Stomach (tissue), 9 donors: ENCODE measurements around the gene EFCC1. TPM values are rescaled to one million over a fixed set of nuclear protein-coding genes. Genes with fewer than 3 reads are reported as not detected.

Source experiments
- DNase-seq, 2 donors: peaks; one replicate each; pipeline versions ENCODE4 v3.0.0 to v3.0.0-alpha.2; 2013 to 2019
- H3K27ac ChIP-seq, 5 donors: fragments of 200-600 bp in 4 of 5; sonication (generic) in 4 of 5; one replicate each; pipeline ENCODE4 v1.5.1; 2013 to 2019; ENCODE audit warnings: mild to moderate bottlenecking in 1 of 5, moderate library complexity in 1 of 5
- H3K27me3 ChIP-seq, 3 donors: fragments of 200-600 bp; sonication (generic); one replicate each; pipeline ENCODE4 v1.5.1; 2017 to 2019; ENCODE audit warnings: mixed run types in 1 of 3
- H3K36me3 ChIP-seq, 4 donors: fragments of 200-600 bp; sonication (generic); 1 replicate in 3 of 4; 2 replicates in 1 of 4; pipeline ENCODE4 v1.5.1; 2016 to 2019
- H3K4me1 ChIP-seq, 4 donors: fragments of 200-600 bp; sonication (generic); one replicate each; pipeline ENCODE4 v1.5.1; 2016 to 2019
- H3K4me3 ChIP-seq, 4 donors: fragments of 200-600 bp; sonication (generic) in 3 of 4; one replicate each; pipeline ENCODE4 v1.5.1; 2016 to 2019; ENCODE audit warnings: mild to moderate bottlenecking in 1 of 4
- H3K9me3 ChIP-seq, 4 donors: fragments of 200-600 bp; sonication (generic); one replicate each; pipeline ENCODE4 v1.5.1; 2016 to 2019
- CTCF ChIP-seq, 7 experiments: fragments of 450-650 bp in 4 of 7; fragments of 200-600 bp in 3 of 7; sonication (generic) in 3 of 7; IDR thresholded peaks; one replicate each; pipeline ENCODE4 v1.5.1; 2016 to 2019; ENCODE audit warnings: antibody characterized with exemption in 7 of 7, control low read depth in 2 of 7, mild to moderate bottlenecking in 1 of 7
- EP300 ChIP-seq: sonication (generic); formaldehyde crosslinking; IDR thresholded peaks from one replicate; pipeline ENCODE4 v1.6.1; 2017; ENCODE audit warnings: antibody characterized with exemption
- POLR2A ChIP-seq, 4 donors: fragments of 450-650 bp; IDR thresholded peaks; one replicate each; pipeline ENCODE4 v1.6.1; 2016; ENCODE audit warnings: antibody characterized with exemption in 4 of 4, control low read depth in 2 of 4, mild to moderate bottlenecking in 1 of 4, moderate library complexity in 1 of 4
- POLR2AphosphoS5 ChIP-seq, 3 donors: sonication (generic); formaldehyde crosslinking; IDR thresholded peaks; one replicate each; pipeline ENCODE4 v1.6.1; 2016; ENCODE audit warnings: antibody characterized with exemption in 3 of 3
- WGBS, 5 donors: extraction: QIAGEN DNeasy Blood & Tissue Kit in 3 of 5; methylation state at CpG; one replicate each; pipeline versions ENCODE4 v1.1.5 to v1.1.7; 2013 to 2018; 5-methylcytosine and 5-hydroxymethylcytosine counted together
- intact Hi-C: fragments of 100-400 bp; cut with DNase I; formaldehyde crosslinking; loops from one replicate; pipeline ENCODE4 v1.15.1; 2023; ENCODE audit warnings: low total_unique reads
- polyA plus RNA-seq, 3 donors: library from polyadenylated mRNA; stranded (reverse); fragments of 200-250 nt; gene quantifications; one replicate each; pipeline ENCODE4 v1.2.3, GENCODE V29; 2013
- total RNA-seq, 5 donors: library from RNA; depleted of rRNA; stranded (reverse); fragments of >200 nt; gene quantifications; one replicate each; pipeline versions ENCODE4 v1.1.0 to v1.2.3, GENCODE V29; 2014 to 2016
- donor health status: healthy with polysubstance abuse.
- donor health status: Bipolar disorder and iron deficiency.
- donor health status: healthy.

Gene EFCC1
- total and polyA plus RNA-seq, 8 donors: 1.0 to 13.9 (median 9.2) TPM

GRCh38 chr3:128988286-128988685, 12.8 kb upstream of the EFCC1 start:
- no peaks in the 10 kb centered on the region for H3K9me3 ChIP-seq
- peaks cover 2 to 6% (median 5%) of the 10 kb centered on the region in 4 donors for H3K4me1 ChIP-seq
- H3K27ac ChIP-seq: no peak overlapping the region
- no peak overlapping the region for H3K4me3 ChIP-seq
- H3K36me3 ChIP-seq: no peaks in the 10 kb centered on the region
- DNase-seq: no peak
- H3K27me3 ChIP-seq: no peaks in the 10 kb centered on the region
- WGBS, 5 donors: 88 to 92% (median 91%) methylated on average over 8 of the region's 8 CpGs
- intact Hi-C loops: no loop called here
- TF ChIP-seq CTCF (IDR thresholded peaks at IDR 0.05): no peak
- no peak for TF ChIP-seq POLR2A (IDR thresholded peaks at IDR 0.05)
- TF ChIP-seq EP300: no peak
- no peak for TF ChIP-seq POLR2AphosphoS5 (IDR thresholded peaks at IDR 0.05)

GRCh38 chr3:128991355-128991895, 9.7 kb upstream of the EFCC1 start:
- TF ChIP-seq EP300 (no peak), CTCF (IDR thresholded peaks at IDR 0.05) (no peak), POLR2AphosphoS5 (IDR thresholded peaks at IDR 0.05) (no peak), POLR2A (IDR thresholded peaks at IDR 0.05) (no peak)
- Histone ChIP-seq H3K36me3 (no peaks in the 10 kb centered on the region), H3K27ac (peak overlapping the region in 1 of 5 donors; percentile 56), H3K27me3 (no peaks in the 10 kb centered on the region), H3K9me3 (no peaks in the 10 kb centered on the region), H3K4me3 (no peak overlapping the region), H3K4me1 (peaks cover 13 to 22% (median 20%) of the 10 kb centered on the region in 4 donors)
- 89 to 96% (median 92%) methylated on average over 18 of the region's 18 CpGs for WGBS, 5 donors
- no peak for DNase-seq
- intact Hi-C loops: no loop called here

GRCh38 chr3:128992926-128993460, 8.1 kb upstream of the EFCC1 start:
- WGBS, 5 donors: 32 to 52% (median 48%) methylated on average over 13 to 20 of the region's 20 CpGs
- Histone ChIP-seq H3K9me3 (no peaks in the 10 kb centered on the region), H3K4me3 (peak overlapping the region; percentile 40 to 57 (median 56)), H3K27me3 (no peaks in the 10 kb centered on the region), H3K36me3 (no peaks in the 10 kb centered on the region), H3K4me1 (peaks cover 13 to 22% (median 20%) of the 10 kb centered on the region in 4 donors), H3K27ac (peak overlapping the region in 1 of 5 donors; percentile 54)
- no peak for TF ChIP-seq POLR2AphosphoS5 (IDR thresholded peaks at IDR 0.05)
- TF ChIP-seq POLR2A (IDR thresholded peaks at IDR 0.05): no peak
- no peak for TF ChIP-seq CTCF (IDR thresholded peaks at IDR 0.05)
- TF ChIP-seq EP300: no peak
- no peak for DNase-seq
- intact Hi-C loops: no loop called here

- H3K4me3 ChIP-seq: peak within 1 kb of the TSS; percentile 40 to 57 (median 56)
- TF ChIP-seq POLR2AphosphoS5 (IDR thresholded peaks at IDR 0.05): no peak
- no peak for TF ChIP-seq CTCF (IDR thresholded peaks at IDR 0.05)
- TF ChIP-seq EP300: no peak
- no peak for TF ChIP-seq POLR2A (IDR thresholded peaks at IDR 0.05)
- no peaks in the 10 kb centered on the region for H3K9me3 ChIP-seq
- H3K36me3 ChIP-seq: no peaks in the 10 kb centered on the region
- intact Hi-C loops: no loop called here
- WGBS, 5 donors: 4 to 12% (median 9%) methylated on average over 36 to 57 of the region's 57 CpGs
- no peaks in the 10 kb centered on the region for H3K27me3 ChIP-seq
- peak; percentile 94 to 96 for DNase-seq
- H3K4me1 ChIP-seq: peaks cover 13 to 22% (median 20%) of the 10 kb centered on the region in 4 donors
- H3K27ac ChIP-seq: peak within 1 kb of the TSS in 2 of 5 donors; percentile 54 to 56
Measured at GRCh38 chr3:128993461-128994172, 7.5 kb upstream of the EFCC1 start, which contains the start of gene CFAP92. CFAP92 (minus strand) TSS chr3:128994076; CDS start chr3:128993304, 772 bp downstream.
